Frontal cortex (tissue), 4 donors: Measurements from ENCODE around the gene SPATA24. TPM values are rescaled to one million over a fixed set of nuclear protein-coding genes. Genes with fewer than 3 reads are reported as not detected.

Experiments
- DNase-seq, 2 donors: peaks; one replicate each; pipeline ENCODE4 v3.0.0; 2012; ENCODE audit warnings: low spot score in 2 of 2
- FAIRE-seq: peaks from 2 replicates; lab custom pipeline; 2012; peaks lifted over from hg19 to GRCh38; lab: Jason Lieb, UNC
- total RNA-seq: library from RNA; depleted of rRNA; stranded (reverse); fragments of >200 nt; gene quantifications from one replicate; pipeline ENCODE4 v1.2.3, GENCODE V29; 2014
- donor health status: control.
- donor health status: control.
- donor health status: control.

SPATA24 gene
- total RNA-seq, 1 donor from 2014 or later, result 1.6 TPM

DNA sequence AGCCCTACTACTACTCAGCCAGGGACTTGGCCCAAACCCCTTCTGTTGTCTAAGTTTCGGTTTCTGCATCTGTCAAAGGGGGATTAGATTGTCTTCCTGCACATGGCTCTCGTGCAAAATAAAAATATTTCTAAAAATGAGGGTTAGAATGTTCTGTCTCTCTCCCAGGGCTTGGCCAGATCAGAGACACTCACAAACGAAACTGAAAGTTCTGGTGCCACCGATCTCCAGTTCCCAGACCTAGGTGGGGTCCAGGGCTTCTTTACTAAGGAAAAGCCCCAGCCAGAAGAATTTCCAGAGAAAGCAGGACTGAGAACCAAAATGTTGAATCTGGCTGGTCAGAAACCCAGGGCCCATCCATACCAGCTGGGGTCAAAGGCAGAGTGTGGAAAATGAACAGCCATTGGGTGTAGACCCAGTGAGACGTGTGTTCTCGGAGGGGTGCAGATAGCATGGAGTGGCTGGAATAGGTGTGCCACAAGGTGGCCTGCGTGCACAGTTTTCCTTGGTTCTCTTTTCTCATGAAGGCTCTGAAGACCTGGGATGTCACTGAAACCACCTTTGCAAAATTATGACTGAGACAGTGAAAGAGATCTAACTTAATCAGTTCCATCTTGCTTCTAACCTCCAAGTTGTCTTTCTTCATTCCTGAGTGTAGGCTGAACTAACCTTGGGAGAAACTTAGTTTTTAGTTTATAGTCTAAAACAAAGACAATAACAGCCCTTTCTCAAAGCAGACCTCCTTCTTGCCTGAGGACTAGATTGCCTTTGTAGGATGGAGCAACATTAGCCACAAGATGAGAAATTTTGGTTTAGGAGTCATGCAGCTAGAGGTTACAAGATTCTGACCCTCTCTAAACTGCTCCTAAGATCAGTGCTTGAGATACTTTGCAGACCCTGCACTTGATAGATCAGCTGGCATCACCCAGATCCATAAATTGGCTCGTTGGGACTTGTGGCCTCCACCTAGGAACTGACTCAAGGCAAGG, 18.5 kb downstream of the SPATA24 start:
- DNase-seq (peak; percentile 24 to 39), FAIRE-seq (no peak)

DNA sequence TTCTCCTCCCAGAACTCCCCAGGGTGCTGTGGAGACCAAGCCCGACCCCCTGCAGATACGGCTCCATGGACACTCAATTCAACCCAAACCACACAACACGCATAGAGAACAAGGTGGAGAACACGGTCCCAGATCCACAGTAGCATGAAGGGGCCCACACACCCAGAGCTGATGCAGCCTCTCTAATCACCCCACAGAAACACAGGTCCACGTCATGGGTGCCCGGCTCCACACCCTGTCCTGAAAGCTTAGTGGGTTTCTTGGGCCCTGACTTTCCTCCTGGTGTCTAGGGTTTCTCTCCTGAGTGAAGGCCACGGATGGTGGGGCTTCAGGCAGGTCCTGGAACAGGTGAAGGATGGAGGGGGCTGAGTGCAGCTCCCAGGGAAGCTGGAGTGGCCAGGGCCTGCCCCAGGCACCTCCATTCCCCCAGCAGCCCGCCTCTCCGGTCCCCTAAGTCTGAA, 19.3 kb downstream of the SPATA24 start:
- FAIRE-seq (no peak), DNase-seq (no peak)

DNA sequence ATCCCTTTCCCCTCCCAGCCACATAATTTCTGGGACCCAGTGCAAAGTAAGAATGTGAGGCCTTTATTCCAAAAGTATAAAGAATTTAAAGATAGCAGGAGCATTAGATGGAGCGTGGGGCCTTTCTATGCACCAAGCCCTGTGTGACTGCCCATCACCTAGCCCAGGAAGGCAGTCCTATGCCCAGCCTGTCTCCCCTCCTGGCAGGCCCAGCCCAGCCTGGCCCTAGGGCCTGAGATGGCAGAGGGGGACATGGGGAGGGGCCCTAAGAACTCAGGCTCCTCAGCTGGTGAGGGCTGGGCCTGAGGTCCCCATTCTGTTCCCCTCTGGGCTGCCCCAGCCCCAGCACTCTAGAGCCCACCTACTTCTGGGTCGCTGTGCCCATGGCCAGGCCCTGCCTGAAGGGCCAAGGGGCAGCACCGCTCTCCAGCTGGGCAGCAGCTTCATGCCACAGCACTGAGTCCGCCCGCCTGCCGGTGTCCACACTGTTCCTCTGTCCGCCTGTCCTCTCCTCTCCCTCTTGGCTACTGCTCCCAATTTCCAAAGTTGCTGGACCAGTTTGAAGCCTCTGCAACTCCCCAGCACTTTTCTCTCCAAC, 19.8 kb downstream of the SPATA24 start:
- no peak for DNase-seq
- no peak for FAIRE-seq

DNA sequence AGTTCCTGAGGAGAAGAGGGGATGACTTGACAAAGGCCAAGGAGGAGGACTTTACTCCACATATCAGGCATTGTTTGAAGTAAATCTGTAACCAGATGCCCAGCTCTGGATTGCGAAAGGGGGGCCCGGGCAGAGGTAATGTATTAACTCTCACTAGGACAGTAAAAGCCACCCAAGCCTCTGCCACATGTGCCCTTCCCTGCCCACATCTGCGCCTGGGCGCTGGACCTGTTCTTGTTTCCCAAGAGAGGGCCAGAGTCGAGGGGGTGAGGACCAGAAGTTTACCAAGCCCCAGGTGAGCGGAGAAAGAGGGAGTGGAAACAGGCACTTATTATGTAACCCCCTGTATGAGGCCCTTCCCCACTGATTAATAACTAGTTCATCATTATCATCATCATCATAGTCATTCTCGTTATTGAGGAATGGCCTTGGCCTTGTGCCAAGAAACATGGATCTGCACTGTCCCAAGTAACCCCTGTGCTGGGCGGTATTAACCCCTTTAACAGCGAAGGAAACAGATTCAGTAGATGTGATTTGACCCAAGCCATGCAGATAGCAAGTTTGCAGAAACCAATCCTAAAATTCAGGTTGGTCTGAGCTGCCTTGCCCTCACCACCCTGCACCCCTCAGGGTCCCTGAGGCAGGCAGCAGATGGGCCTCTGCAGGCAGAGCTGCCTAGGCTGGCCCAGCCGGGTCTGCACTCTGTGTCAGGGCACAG, 20.5 kb downstream of the SPATA24 start, which contains the start of gene SLC23A1:
SLC23A1 (minus strand) TSS at position 23 of the 718 bp plus-strand sequence. CDS start 44 bp downstream, outside the sequence.
- FAIRE-seq, result no peak
- peak in 1 of 2 donors; percentile 14 for DNase-seq

DNA sequence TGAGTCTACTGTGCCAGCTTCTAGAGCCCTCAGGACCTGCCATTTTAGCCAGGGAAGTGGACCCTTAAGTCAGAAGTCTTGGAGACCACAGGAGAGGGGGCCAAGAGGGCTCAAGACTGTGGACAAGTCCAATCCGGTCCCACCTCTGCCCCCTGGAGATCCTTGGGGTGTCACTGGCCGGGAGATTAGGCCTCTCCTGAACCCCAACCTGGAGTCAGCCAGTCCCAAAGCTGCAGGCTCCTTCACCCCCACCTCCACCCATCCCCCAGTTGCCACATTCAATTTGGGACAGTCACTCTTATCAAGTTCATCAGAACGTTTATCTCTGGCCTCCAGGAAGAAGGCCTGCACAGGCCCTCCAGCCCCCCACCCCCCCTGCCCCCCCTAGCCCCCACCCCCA, 21.1 kb downstream of the SPATA24 start:
- DNase-seq, result peak in 1 of 2 donors; percentile 13
- no peak for FAIRE-seq

DNA sequence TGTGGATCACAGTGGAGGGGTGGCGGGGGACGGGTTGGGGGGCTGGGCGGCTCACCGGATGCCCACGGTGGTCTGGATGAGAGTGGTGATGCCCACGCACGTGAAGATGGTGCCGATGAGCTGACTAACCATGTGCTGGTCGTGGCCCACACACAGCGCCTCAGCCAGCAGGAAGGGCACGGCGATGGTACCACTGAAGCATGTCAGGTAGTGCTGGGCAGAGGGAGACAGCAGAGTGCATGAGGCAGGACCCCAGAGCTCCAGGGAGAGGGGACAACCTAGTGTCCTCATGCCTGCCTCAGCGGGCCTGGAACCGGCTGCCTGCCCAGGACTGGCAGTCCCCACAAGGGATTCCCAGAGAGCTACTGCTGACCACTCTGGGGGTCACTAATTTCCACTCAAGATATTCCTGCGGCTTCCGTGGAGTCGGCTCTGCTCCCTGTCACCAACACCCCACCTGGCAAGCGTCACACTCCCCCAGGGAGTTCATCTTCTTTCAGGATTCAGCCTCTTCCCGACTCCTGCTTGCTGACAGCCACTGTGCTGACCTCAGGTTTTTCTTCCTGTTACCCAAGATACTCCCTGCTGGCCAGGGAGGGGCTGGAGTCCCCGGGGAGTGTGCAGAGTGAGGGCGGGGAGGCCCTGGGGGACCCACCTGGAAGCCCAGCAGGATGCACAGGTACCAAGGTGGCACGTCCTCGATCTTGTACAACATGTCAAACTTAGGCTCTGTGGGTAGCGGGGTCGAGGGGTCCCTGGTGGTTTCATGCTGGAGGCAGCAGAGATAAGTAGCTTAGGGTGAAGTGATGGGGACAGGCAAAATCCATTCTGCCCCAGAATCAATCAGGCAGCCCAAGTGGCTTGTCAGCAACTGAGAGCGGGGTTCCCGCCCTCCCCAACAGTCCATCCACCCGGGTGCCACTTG, 21.8 kb downstream of the SPATA24 start:
- FAIRE-seq (no peak), DNase-seq (peak in 1 of 2 donors; percentile 9)

DNA sequence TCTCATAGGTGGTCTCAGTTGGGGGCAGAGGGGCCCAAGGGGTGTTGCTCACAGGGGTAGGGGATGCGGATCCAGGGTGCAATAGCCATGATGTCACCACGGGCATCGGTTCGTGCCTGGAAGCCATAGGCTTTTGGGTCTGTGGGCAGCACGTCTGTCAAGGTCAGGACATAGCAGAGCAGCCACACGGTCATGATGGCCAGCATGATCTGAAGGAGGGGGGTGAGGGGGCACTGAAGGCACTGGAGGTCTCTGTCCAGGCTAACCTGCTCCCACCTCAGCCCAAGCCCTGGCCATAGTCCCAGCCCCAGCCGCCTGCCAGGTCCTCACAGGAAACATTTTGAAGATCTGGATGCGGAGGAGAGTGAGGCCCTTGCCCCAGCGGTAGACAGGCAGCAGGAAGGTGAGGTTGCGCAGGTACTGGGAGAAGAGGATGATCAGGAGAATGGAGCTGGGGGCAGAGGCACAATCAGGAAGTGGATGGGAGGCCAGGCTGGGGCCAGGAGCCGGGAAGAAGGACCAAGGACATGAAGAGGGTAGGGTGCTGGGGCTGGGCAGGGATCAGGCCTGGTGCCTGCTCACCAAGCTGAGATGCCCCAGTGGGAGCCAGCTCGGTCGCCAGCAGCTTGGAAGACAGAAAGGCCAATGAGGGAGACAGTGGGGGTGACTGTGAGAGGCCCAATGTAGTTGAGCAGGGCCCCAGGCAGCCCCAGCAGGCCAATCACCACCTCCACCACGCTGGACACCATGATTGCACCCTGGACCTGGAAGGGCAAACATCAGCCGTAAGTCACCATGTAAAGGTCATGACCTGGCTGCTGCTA, 24.1 kb downstream of the SPATA24 start:
- FAIRE-seq (no peak), DNase-seq (peak in 1 of 2 donors; percentile 11)

DNA sequence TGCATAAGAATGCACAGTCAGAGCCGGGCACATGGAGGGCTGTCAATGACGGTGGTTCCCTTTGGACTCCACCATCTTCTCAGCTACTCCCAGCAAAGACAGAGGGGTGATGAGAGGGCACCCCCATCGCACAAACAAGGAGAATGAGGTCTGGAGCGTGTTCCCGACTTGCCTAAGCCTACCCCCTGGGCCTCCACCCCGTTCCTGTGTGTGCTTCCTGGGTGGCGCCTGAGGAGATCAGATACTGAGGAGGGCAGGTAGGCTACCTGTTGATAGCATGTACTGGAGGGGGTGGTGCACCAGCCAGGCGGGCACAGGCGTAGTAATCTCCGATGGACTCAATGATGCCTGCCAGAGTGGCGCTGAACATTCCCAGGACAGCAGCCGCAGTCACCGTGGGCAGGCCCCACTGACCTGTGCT, 24.9 kb downstream of the SPATA24 start:
- no peak for FAIRE-seq
- DNase-seq, result peak in 1 of 2 donors; percentile 20

DNA sequence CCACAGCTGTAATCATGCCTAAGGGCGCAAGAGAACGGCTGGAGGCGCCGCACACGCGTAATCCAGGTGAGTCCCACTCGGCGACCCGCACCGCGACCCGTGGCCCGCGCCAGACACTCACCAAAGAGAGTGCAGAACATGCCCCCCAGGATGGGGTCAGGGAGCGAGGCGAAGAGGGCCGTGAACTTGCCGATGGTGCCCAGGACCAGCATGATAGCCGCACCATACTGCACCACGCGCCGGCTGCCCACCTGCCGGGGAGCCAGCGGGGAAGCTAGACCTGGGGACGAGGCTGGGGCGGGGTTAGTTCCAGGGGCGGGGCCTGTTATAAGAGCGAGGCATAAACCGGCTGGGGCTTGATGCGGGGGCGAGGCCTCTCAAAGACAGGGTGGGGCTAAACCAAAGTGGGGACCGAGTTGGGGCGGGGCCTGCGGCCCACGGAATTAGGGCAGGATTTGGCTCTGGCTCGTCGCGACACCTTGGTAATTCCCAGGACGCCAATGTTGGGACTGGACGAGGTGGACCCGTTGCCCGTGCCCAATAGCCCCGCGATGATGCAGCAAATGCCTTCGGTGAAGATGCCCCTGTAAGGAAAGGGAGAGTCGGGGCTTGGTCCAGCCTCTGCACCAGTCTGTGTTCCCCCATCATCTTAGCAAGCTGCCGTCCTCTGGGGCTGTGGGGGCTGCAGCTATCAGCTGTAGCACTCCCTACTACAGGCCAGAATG, 25.6 kb downstream of the SPATA24 start:
- no peak for FAIRE-seq
- peak in 1 of 2 donors; percentile 20 for DNase-seq

DNA sequence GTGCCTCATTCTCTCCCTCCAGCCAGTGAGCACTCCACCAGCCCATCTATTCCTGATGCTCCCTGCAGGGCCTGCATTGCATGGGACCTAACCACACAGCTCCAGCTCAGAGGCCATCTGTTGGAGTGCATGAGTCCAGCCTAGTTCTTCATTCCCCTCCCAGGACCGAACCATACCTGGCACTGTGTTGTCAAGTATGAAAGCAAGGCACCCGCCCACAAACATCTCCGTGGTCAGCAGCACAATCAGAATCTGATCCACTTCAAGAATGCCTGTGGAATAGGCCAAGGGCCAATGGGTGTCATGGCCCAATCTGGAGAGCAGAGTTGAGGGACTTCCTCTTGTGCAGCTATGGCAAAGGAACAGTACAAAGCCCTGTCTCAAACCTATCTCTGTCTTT, 26.7 kb downstream of the SPATA24 start:
- DNase-seq, result peak in 1 of 2 donors; percentile 14
- FAIRE-seq, result no peak

DNA sequence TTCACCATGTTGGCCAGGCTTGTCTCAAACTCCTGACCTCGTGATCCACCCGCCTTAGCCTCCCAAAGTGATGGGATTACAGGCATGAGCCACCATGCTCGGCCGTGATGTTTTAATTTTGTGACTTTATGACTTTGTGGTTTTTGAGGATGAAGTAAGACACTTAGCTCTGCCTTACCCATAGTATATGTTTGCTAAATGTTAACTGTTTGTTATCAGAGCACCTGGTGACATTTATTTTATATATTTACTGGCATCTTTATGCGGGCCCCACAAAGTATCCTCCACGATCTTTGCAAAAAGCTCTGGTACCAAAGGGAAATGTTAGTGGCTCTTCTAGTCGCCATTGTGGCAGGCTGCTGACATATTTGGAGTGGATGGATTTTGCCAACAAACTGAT, 27.5 kb downstream of the SPATA24 start:
- FAIRE-seq (no peak), DNase-seq (no peak)

DNA sequence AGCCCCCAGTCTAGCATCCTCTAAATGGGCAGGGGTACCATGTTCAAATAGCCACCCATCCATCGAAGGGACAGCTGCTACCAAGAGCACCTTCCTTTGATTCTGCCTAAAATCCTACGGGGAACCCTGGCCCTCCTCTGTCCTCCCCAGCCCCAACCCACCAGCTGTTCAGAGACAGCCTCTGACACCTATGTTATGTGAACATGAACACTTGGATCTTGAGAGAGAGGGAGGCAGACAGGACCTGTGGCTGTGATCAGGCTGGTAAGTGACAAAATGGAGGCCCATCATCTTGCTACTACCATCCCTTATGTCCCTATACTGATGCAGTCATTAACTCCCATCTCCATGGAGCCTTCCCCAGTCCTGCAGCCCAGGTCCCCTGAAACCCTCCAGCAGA, 29.0 kb downstream of the SPATA24 start:
- no peak for FAIRE-seq
- peak in 1 of 2 donors; percentile 3 for DNase-seq

DNA sequence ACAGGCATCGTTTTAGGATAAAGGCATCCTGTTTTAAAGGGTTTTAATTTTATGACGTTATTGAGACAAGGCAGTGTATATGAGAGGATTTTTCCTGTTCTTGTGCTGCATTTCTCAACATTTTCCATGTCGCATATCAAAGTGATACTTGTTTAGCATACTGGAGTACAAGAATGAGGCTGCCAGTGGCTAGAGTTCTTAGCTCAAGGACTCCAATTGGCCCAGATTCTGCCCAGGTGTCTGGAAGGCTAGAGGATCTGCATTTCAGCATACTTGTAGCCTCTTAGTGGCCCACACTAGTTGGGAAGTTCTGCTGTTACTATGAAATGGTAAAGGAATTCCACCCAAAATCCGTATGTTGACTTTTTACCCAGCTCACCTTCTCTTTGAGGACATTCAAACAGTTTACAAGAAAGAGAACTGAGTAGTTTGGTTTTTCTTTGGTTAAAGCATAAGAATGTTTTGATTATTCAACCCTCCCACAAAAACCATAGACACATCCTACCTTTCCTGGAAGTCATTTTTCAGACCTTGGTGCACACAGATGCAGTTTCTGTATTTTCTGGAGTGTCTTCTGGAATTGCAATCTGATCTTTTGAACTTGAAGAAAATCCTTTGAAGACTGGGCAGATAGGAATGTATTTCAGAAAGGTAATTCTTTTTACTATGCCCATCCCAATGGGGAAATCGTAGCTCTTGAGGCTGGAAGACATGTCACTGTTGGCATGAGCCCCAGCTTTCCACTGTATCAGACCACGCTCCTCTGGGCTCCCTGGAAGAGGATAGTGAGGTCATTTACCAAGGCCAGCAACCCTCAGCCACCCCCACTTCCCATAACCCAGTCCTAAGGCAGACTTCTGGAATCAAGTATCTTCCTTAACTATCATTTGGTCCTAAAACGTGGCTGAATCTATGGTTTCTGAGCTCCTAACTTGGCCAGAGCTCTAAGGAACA, 32.1 kb downstream of the SPATA24 start:
- no peak for DNase-seq
- no peak for FAIRE-seq

DNA sequence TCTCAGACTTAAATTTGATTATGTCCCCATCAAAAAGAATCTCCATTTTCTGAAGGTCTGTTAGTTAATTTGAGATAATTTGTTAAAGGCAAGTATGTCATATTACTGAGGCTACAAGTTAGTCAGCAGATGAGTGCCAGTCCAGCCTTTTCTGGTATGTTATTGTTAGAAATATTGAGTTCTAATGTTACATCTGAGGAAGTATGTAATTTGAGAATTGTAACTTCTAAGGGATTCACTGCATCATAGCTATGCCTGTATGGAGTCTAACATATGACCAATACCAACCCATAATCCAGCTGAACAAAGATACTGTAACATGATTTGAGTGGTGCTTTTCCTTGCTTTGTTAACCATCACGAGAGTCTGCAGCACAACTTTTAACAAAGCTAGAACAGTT, 34.7 kb downstream of the SPATA24 start:
- no peak for FAIRE-seq

DNA sequence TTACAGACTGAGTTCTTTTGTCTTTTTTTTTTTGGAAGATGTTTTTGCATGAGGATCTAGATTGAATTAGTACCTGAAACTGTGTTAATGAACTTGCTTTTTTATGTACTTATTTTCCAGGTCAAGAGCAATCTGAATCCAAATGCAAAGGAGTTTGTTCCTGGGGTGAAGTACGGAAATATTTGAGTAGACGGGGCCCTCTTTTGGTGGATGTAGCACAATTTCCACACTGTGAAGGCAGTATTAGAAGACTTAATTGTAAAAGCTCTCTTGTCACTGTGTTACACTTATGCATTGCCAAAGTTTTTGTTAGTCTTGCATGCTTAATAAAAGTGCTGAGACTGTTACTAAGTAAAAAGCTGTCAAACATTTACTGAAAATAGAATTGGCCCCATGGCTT, 35.3 kb downstream of the SPATA24 start:
- peak in 1 of 2 donors; percentile 5 for DNase-seq
- FAIRE-seq, result no peak

More for the DNA sequence above, 34.7 kb downstream of the SPATA24 start:
- DNase-seq, result no peak

DNA sequence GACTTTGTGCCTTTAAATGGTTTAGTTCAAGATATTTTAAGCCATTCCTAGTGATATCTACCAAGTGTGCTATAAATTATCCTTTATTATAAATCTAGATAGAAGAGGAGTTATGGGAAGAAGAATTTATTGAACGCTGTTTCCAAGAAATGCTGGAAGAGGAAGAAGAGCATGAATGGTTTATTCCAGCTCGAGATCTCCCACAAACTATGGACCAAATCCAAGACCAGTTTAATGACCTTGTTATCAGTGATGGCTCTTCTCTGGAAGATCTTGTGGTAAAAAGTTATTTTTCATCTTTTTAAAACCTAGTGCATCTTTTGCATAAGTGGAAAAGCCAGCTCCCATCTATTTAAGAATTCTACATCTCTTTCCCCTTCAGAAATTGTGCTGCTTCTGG, 39.4 kb downstream of the SPATA24 start:
- FAIRE-seq (no peak), DNase-seq (no peak)
